Measurements from ENCODE around the gene ZBTB22. TPM values are rescaled to one million over a fixed set of nuclear protein-coding genes. Genes with fewer than 3 reads are reported as not detected.

ZBTB22 gene
- polyA plus RNA-seq, 1 donor: 20.9 TPM

Other genes starting within 250 kb of the ZBTB22 start
- gene HLA-DPA1, start 244.1 kb downstream of the ZBTB22 start, polyA plus RNA-seq (ENCODE audit: insufficient read length): 20.2 TPM
- 13.5 TPM for gene HLA-DPB1, start 241.8 kb downstream of the ZBTB22 start, polyA plus RNA-seq (ENCODE audit: insufficient read length)
- 5.9 TPM for gene COL11A2, start 125.3 kb downstream of the ZBTB22 start, polyA plus RNA-seq (ENCODE audit: insufficient read length)
- 65.6 TPM for gene RXRB, start 117.1 kb downstream of the ZBTB22 start, polyA plus RNA-seq (ENCODE audit: insufficient read length)
- 115 TPM for gene SLC39A7, start 116.9 kb downstream of the ZBTB22 start, polyA plus RNA-seq (ENCODE audit: insufficient read length)
- 23.9 TPM for gene HSD17B8, start 113.1 kb downstream of the ZBTB22 start, polyA plus RNA-seq (ENCODE audit: insufficient read length)
- 53.4 TPM for gene RING1, start 109.2 kb downstream of the ZBTB22 start, polyA plus RNA-seq (ENCODE audit: insufficient read length)
- 100 TPM for gene VPS52, start 45.9 kb downstream of the ZBTB22 start, polyA plus RNA-seq (ENCODE audit: insufficient read length)
- 2,698 TPM for gene RPS18, start 45.7 kb downstream of the ZBTB22 start, polyA plus RNA-seq (ENCODE audit: insufficient read length)
- 4.0 TPM for gene B3GALT4, start 40.6 kb downstream of the ZBTB22 start, polyA plus RNA-seq (ENCODE audit: insufficient read length)
- 59.7 TPM for gene WDR46, start 28.5 kb downstream of the ZBTB22 start, polyA plus RNA-seq (ENCODE audit: insufficient read length)
- 65.4 TPM for gene PFDN6, start 28.1 kb downstream of the ZBTB22 start, polyA plus RNA-seq (ENCODE audit: insufficient read length)
- 119 TPM for gene RGL2, start 18.8 kb downstream of the ZBTB22 start, polyA plus RNA-seq (ENCODE audit: insufficient read length)
- 37.6 TPM for gene TAPBP, start 3.7 kb downstream of the ZBTB22 start, polyA plus RNA-seq (ENCODE audit: insufficient read length)
- gene DAXX, start 5.2 kb upstream of the ZBTB22 start, polyA plus RNA-seq (ENCODE audit: insufficient read length): 59.0 TPM
- gene KIFC1, start 74.1 kb upstream of the ZBTB22 start, polyA plus RNA-seq (ENCODE audit: insufficient read length): 62.9 TPM
- 68.8 TPM for gene PHF1, start 93.3 kb upstream of the ZBTB22 start, polyA plus RNA-seq (ENCODE audit: insufficient read length)
- gene CUTA, start 100.4 kb upstream of the ZBTB22 start, polyA plus RNA-seq (ENCODE audit: insufficient read length): 211 TPM
- gene SYNGAP1, start 102.3 kb upstream of the ZBTB22 start, polyA plus RNA-seq (ENCODE audit: insufficient read length): 40.9 TPM
- gene ZBTB9, start 136.8 kb upstream of the ZBTB22 start, polyA plus RNA-seq (ENCODE audit: insufficient read length): 16.4 TPM